Neural cell (in vitro differentiated cells): ENCODE results near the gene SLCO3A1. TPM values are rescaled to one million over a fixed set of nuclear protein-coding genes. Genes with fewer than 3 reads are reported as not detected.

ENCODE experiments used
- H2AFZ ChIP-seq: fragments of 200-600, 300-800 bp; sonication (generic), shearing (Covaris generic); 2 replicates; pipeline ENCODE4 v1.6.0; 2014; ENCODE audit warnings: low read depth, mild to moderate bottlenecking, antibody characterized with exemption, low read length, moderate library complexity
- H3F3A ChIP-seq: fragments of 200-600 bp; shearing (Covaris generic); 2 replicates; pipeline ENCODE4 v1.6.1; 2016; ENCODE audit warnings: mild to moderate bottlenecking, moderate library complexity, mixed read lengths, antibody characterized with exemption, low read length; ENCODE audit not compliant: insufficient read depth, poor library complexity, severe bottlenecking
- H3K27ac ChIP-seq: fragments of 200-600, 300-800 bp; sonication (generic), shearing (Covaris generic); 2 replicates; pipeline ENCODE4 v1.5.1; 2014; ENCODE audit warnings: mild to moderate bottlenecking, low read length, moderate library complexity
- H3K27me3 ChIP-seq: fragments of 300-800, 200-600 bp; sonication (generic), shearing (Covaris generic); 2 replicates; pipeline ENCODE4 v1.6.0; 2014; ENCODE audit warnings: mild to moderate bottlenecking, low read depth, low read length, moderate library complexity; ENCODE audit not compliant: insufficient read depth
- H3K36me3 ChIP-seq: fragments of 300-800, 200-600 bp; sonication (generic), shearing (Covaris generic); 2 replicates; pipeline ENCODE4 v1.5.1; 2014; ENCODE audit warnings: mild to moderate bottlenecking, antibody characterized with exemption, low read length, moderate library complexity; ENCODE audit not compliant: insufficient read depth
- H3K4me2 ChIP-seq: fragments of 300-800, 200-600 bp; sonication (generic), shearing (Covaris generic); 2 replicates; pipeline ENCODE4 v1.6.0; 2014; ENCODE audit warnings: mild to moderate bottlenecking, low read length
- H3K4me3 ChIP-seq: fragments of 300-800, 200-600 bp; sonication (generic), shearing (Covaris generic); 2 replicates; pipeline ENCODE4 v1.5.1; 2014; ENCODE audit warnings: mild to moderate bottlenecking, low read length, moderate library complexity
- H3K79me2 ChIP-seq: fragments of 200-600 bp; shearing (Covaris generic); replicated peaks from 2 replicates; pipeline ENCODE4 v1.6.0; 2014; ENCODE audit warnings: mild to moderate bottlenecking, low read length, moderate library complexity; ENCODE audit not compliant: insufficient read depth
- H3K9ac ChIP-seq: fragments of 300-800, 200-600 bp; sonication (generic), shearing (Covaris generic); 2 replicates; pipeline ENCODE4 v1.6.1; 2016; ENCODE audit warnings: mild to moderate bottlenecking, low read length, mixed read lengths
- H3K9me2 ChIP-seq: fragments of 200-600 bp; shearing (Covaris generic); 2 replicates; pipeline ENCODE4 v1.6.1; 2016; ENCODE audit warnings: mild to moderate bottlenecking, low read length, mixed read lengths; ENCODE audit not compliant: insufficient read depth
- H3K9me3 ChIP-seq: fragments of 200-600, 300-800 bp; sonication (generic), shearing (Covaris generic); 2 replicates; pipeline ENCODE4 v1.6.1; 2016; ENCODE audit warnings: mild to moderate bottlenecking, mixed run types, low read length, moderate library complexity, mixed read lengths
- H4K20me1 ChIP-seq: fragments of 200-600 bp; shearing (Covaris generic); 2 replicates; pipeline ENCODE4 v1.6.1; 2016; ENCODE audit warnings: mild to moderate bottlenecking, mixed run types; ENCODE audit not compliant: insufficient read depth
- CTCF ChIP-seq: fragments of 450-650 bp; IDR thresholded peaks from 2 replicates; pipeline ENCODE4 v1.5.1; 2014; ENCODE audit warnings: antibody characterized with exemption, mild to moderate bottlenecking, moderate library complexity; ENCODE audit not compliant: poor library complexity, severe bottlenecking
- EP300 ChIP-seq: fragments of 450-650 bp; conservative IDR thresholded peaks from 2 replicates; pipeline ENCODE4 v1.6.1; 2014; ENCODE audit warnings: antibody characterized with exemption, mild to moderate bottlenecking, moderate library complexity; ENCODE audit not compliant: poor library complexity, severe bottlenecking
- EZH2 ChIP-seq: fragments of 200-600, 300-800 bp; shearing (Covaris generic), sonication (generic); IDR thresholded peaks from 2 replicates; pipeline ENCODE4 v1.6.1; 2014; ENCODE audit warnings: antibody characterized with exemption, low read length, borderline replicate concordance, mild to moderate bottlenecking; ENCODE audit not compliant: insufficient read depth, poor library complexity, severe bottlenecking
- MXI1 ChIP-seq: fragments of 450-650 bp; conservative IDR thresholded peaks from 2 replicates; pipeline ENCODE4 v1.6.1; 2014; ENCODE audit warnings: antibody characterized with exemption, mild to moderate bottlenecking; ENCODE audit not compliant: poor library complexity, severe bottlenecking
- RAD21 ChIP-seq: fragments of 450-650 bp; conservative IDR thresholded peaks from 2 replicates; pipeline ENCODE4 v1.6.1; 2014; ENCODE audit warnings: antibody characterized with exemption, mild to moderate bottlenecking, moderate library complexity
- SMC3 ChIP-seq: fragments of 450-650 bp; conservative IDR thresholded peaks from 2 replicates; pipeline ENCODE4 v1.6.1; 2014; ENCODE audit warnings: antibody characterized with exemption, mild to moderate bottlenecking, moderate library complexity; ENCODE audit not compliant: poor library complexity
- TAF1 ChIP-seq: IDR thresholded peaks from 2 replicates; pipeline ENCODE4 v1.6.1; 2012; ENCODE audit warnings: low read depth
- polyA plus RNA-seq: library from polyadenylated mRNA; depleted of rRNA; stranded (reverse); fragments of >200 nt; gene quantifications from 2 replicates; pipeline ENCODE4 v1.2.3, GENCODE V29; 2014
- TF ChIP-seq, protein P1 (sequence below): IDR thresholded peaks from 2 replicates; pipeline ENCODE4 v1.6.1; 2012; ENCODE audit warnings: borderline replicate concordance

The SLCO3A1 gene
- polyA plus RNA-seq, 1 donor from 2014 or later = 14.2 TPM

DNA sequence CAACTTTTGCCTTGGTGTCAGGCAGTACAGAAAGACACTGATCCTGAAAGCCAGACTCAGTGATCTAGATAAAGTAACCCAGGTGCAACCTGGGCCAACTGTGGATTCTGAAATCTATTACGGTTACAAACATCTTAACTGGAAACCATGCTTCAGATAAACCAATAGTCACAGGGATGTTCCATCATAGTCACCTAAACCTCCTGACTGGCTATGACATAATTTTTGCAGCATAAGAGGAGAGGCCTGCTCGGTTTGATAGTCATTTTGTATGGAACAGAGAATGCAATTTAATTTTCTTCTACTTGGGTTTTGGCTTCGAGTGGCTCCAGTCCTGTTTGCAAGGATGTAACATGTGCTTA is 3.7 kb downstream of the SLCO3A1 start:
- H2AFZ ChIP-seq = no peak overlapping the region
- H3F3A ChIP-seq = no peaks in the 10 kb centered on the region
- no peaks in the 10 kb centered on the region for H3K9me3 ChIP-seq
- no peaks in the 10 kb centered on the region for H3K36me3 ChIP-seq
- H3K4me2 ChIP-seq = peak overlapping the region; percentile 52
- TF ChIP-seq EP300 (no peak), MXI1 (no peak), RAD21 (no peak), SMC3 (no peak), TAF1 (no peak), CTCF (no peak)
- TF ChIP-seq, protein P1, sequence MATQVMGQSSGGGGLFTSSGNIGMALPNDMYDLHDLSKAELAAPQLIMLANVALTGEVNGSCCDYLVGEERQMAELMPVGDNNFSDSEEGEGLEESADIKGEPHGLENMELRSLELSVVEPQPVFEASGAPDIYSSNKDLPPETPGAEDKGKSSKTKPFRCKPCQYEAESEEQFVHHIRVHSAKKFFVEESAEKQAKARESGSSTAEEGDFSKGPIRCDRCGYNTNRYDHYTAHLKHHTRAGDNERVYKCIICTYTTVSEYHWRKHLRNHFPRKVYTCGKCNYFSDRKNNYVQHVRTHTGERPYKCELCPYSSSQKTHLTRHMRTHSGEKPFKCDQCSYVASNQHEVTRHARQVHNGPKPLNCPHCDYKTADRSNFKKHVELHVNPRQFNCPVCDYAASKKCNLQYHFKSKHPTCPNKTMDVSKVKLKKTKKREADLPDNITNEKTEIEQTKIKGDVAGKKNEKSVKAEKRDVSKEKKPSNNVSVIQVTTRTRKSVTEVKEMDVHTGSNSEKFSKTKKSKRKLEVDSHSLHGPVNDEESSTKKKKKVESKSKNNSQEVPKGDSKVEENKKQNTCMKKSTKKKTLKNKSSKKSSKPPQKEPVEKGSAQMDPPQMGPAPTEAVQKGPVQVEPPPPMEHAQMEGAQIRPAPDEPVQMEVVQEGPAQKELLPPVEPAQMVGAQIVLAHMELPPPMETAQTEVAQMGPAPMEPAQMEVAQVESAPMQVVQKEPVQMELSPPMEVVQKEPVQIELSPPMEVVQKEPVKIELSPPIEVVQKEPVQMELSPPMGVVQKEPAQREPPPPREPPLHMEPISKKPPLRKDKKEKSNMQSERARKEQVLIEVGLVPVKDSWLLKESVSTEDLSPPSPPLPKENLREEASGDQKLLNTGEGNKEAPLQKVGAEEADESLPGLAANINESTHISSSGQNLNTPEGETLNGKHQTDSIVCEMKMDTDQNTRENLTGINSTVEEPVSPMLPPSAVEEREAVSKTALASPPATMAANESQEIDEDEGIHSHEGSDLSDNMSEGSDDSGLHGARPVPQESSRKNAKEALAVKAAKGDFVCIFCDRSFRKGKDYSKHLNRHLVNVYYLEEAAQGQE = no peak
- no peak overlapping the region for H3K27ac ChIP-seq
- H4K20me1 ChIP-seq = no peaks in the 10 kb centered on the region
- H3K9me2 ChIP-seq = no peaks in the 10 kb centered on the region
- H3K9ac ChIP-seq = no peak overlapping the region
- H3K4me3 ChIP-seq = peak overlapping the region; percentile 75
- H3K27me3 ChIP-seq = no peaks in the 10 kb centered on the region
- peaks cover 75% of the 10 kb centered on the region for H3K79me2 ChIP-seq

- peaks cover 75% of the 10 kb centered on the region for H3K79me2 ChIP-seq
These were observed 4.3 kb downstream of the SLCO3A1 start for GRCh38 chr15:91857772-91858171.

More at GRCh38 chr15:91857772-91858171, 4.3 kb downstream of the SLCO3A1 start:
- TF ChIP-seq, protein P1 = no peak
- no peak for TF ChIP-seq RAD21
- no peak for TF ChIP-seq EP300
- TF ChIP-seq MXI1 = no peak
- TF ChIP-seq SMC3 = no peak
- TF ChIP-seq CTCF = no peak
- TF ChIP-seq EZH2 = no peak
- Histone ChIP-seq H3K9me3 (no peaks in the 10 kb centered on the region), H4K20me1 (no peaks in the 10 kb centered on the region), H3K9me2 (no peaks in the 10 kb centered on the region), H3K4me2 (peak overlapping the region; percentile 52), H2AFZ (no peak overlapping the region), H3K9ac (no peak overlapping the region), H3K4me3 (peak overlapping the region; percentile 75), H3F3A (no peaks in the 10 kb centered on the region), H3K27me3 (no peaks in the 10 kb centered on the region), H3K27ac (no peak overlapping the region), H3K36me3 (no peaks in the 10 kb centered on the region)
